ENCODE measurements around the gene NBAS.

NBAS gene

GRCh38 chr2:15369129-15369528, 192.0 kb downstream of the NBAS start:
- in situ Hi-C loops (cut with HindIII; ENCODE audit: low sequenced_read_pairs), result no loop called here
- TF ChIP-seq, protein P1, sequence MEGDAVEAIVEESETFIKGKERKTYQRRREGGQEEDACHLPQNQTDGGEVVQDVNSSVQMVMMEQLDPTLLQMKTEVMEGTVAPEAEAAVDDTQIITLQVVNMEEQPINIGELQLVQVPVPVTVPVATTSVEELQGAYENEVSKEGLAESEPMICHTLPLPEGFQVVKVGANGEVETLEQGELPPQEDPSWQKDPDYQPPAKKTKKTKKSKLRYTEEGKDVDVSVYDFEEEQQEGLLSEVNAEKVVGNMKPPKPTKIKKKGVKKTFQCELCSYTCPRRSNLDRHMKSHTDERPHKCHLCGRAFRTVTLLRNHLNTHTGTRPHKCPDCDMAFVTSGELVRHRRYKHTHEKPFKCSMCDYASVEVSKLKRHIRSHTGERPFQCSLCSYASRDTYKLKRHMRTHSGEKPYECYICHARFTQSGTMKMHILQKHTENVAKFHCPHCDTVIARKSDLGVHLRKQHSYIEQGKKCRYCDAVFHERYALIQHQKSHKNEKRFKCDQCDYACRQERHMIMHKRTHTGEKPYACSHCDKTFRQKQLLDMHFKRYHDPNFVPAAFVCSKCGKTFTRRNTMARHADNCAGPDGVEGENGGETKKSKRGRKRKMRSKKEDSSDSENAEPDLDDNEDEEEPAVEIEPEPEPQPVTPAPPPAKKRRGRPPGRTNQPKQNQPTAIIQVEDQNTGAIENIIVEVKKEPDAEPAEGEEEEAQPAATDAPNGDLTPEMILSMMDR (IDR thresholded peaks at IDR 0.05; ENCODE audit: low read depth, low read length, missing control alignments), result no peak
- no peak overlapping the region for H3K4me3 ChIP-seq (ENCODE audit: low read depth, low read length)
- no peak for DNase-seq (ENCODE audit: low read depth)

- DNase-seq (ENCODE audit: low read depth), result no peak
- H3K4me3 ChIP-seq (ENCODE audit: low read depth, low read length), result no peak overlapping the region
- TF ChIP-seq, protein P1 (IDR thresholded peaks at IDR 0.05; ENCODE audit: low read depth, low read length, missing control alignments), result no peak
- in situ Hi-C loops (cut with HindIII; ENCODE audit: low sequenced_read_pairs), result no loop called here
These were observed 193.4 kb downstream of the NBAS start for GRCh38 chr2:15367715-15368114.

DNA sequence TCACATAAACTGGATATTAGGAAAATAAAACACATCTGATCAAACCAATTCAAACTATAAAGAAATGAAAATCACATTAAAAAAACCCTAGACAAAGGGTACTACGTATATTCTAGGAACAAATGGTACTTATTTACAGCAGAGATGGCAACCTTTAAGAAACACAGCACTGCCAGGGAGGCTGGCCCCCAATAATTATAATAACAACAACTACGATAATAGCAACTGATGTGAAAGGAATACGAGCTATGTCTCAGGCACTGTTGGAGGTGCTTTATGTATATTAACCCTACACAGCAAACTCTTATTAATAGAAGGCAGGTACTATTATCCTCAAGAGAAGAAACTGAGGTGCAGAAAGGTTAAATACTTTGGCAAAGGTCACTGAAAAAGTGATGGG, 193.9 kb downstream of the NBAS start:
- TF ChIP-seq, protein P1 (IDR thresholded peaks at IDR 0.05; ENCODE audit: low read depth, low read length, missing control alignments), result no peak
- no peak overlapping the region for H3K4me3 ChIP-seq (ENCODE audit: low read depth, low read length)
- in situ Hi-C loops (cut with HindIII; ENCODE audit: low sequenced_read_pairs), result no loop called here
- no peak for DNase-seq (ENCODE audit: low read depth)

DNA sequence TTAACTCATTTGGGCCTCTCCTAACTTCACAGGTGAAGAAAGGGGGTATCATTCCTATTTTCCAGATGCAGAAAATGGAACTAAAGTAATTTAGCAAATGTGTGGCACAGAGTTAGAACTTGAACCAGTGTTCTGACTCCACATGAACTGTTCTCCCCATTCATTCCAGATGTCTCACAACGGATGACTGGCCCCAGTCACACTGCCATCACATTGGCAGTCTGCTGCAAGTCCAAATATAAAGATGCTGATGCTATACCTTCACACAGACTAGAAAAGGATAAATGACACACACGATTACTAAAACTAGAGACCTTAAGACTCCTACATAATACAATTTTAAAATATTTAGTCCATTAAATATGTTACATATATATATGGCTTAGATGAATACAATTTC, 195.7 kb downstream of the NBAS start:
- in situ Hi-C loops (cut with HindIII; ENCODE audit: low sequenced_read_pairs), result no loop called here
- DNase-seq (ENCODE audit: low read depth), result no peak

DNA sequence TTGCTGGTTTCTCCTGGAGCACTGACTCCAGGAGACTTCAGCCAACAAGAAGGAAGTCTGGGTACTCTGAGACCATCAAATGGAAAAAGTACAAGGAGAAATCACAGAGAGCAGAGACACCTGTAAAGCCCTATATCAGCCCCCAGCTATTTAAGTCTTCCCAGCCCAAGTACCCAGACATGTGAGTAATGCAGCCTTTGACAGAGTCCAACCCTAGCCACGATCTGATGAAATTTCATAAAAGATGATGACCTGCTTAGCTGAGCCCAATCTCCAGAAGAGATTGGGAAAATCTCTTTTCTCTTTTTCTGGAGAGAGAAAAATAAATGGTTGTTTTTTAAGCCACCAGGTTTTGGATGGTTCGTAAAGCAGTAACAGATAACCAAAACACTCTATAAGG, 196.6 kb downstream of the NBAS start:
- in situ Hi-C loops (cut with HindIII; ENCODE audit: low sequenced_read_pairs), result no loop called here
- DNase-seq (ENCODE audit: low read depth), result no peak
- no peak overlapping the region for H3K4me3 ChIP-seq (ENCODE audit: low read depth, low read length)
- TF ChIP-seq, protein P1 (IDR thresholded peaks at IDR 0.05; ENCODE audit: low read depth, low read length, missing control alignments), result no peak

More for the DNA sequence above, 195.7 kb downstream of the NBAS start:
- TF ChIP-seq, protein P1 (IDR thresholded peaks at IDR 0.05; ENCODE audit: low read depth, low read length, missing control alignments), result no peak
- no peak overlapping the region for H3K4me3 ChIP-seq (ENCODE audit: low read depth, low read length)

- TF ChIP-seq, protein P1 (IDR thresholded peaks at IDR 0.05; ENCODE audit: low read depth, low read length, missing control alignments), result no peak
- in situ Hi-C loops (cut with HindIII; ENCODE audit: low sequenced_read_pairs), result no loop called here
- H3K4me3 ChIP-seq (ENCODE audit: low read depth, low read length), result no peak overlapping the region
- no peak for DNase-seq (ENCODE audit: low read depth)
These were observed 197.4 kb downstream of the NBAS start for GRCh38 chr2:15363734-15364133.

- in situ Hi-C loops (cut with HindIII; ENCODE audit: low sequenced_read_pairs), result no loop called here
- TF ChIP-seq, protein P1 (IDR thresholded peaks at IDR 0.05; ENCODE audit: low read depth, low read length, missing control alignments), result no peak
- no peak for DNase-seq (ENCODE audit: low read depth)
- no peak overlapping the region for H3K4me3 ChIP-seq (ENCODE audit: low read depth, low read length)
These were observed 198.0 kb downstream of the NBAS start for GRCh38 chr2:15363142-15363541.
